NCI-H1048 (cell line): Measurements from ENCODE around the gene GLRX.

ENCODE experiments used
- DNase-seq: peaks from one replicate; lab custom pipeline; 2025; lab: John Stamatoyannopoulos, UW

The GLRX gene

GRCh38 chr5:95808686-95809413 lies 13.7 kb downstream of the GLRX start:
- DNase-seq = no peak

GRCh38 chr5:95808013-95808685 lies 14.4 kb downstream of the GLRX start:
- DNase-seq = no peak

DNA sequence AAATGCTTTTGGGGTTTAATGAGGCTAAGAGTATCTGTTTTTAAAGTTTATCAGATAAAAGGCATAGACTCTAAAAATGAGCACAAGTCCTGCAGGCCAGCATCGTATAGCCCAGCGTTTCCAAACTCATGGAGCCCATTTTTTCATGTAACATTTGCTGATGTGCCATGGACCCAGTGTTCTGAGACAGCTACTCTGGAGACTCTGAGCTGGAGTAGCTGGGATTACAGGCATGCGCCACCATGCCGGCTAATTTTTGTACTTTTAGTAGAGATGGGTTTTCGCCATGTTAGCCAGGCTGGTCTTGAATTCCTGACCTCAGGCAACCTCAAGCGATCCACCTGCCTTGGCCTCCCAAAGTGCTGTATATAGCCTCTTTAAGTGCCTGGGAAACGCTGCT lies 15.8 kb downstream of the GLRX start:
- no peak for DNase-seq

DNA sequence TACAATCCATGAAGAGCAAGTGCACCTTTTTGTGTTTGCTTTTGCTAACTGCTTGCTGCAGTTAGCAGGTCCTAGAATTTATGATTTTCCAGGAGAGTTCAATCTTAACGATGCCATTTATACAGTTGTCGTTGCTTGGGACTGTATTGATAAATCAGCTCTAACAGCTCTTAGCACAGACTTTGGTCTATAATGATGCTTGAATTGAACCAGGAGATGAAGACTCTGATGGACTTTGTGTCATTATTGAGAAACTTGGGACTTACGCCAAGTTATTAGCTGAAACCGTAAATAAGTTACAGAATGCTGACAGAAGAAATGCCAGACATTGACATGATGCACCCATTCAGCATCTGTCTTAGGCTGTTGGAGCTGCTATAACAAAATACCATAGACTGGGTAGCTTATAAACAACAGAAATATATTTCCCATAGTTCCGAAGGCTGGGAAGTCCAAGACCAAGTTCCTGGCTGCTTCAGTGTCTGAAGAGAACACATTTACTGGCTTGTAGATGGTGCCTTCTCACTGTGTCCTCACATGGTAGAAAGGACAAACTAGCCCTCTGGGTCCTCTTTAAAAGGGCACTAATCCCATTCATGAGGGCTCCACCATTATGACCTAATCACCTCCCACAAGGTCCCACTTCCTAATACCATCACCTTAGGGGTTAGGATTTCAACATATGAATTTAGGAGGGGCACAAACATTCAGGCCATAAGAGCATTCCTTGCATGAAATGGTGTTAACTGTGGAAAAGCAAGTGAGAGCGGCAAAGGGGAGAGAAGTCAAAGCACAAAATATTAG lies 17.6 kb downstream of the GLRX start:
- DNase-seq = no peak

GRCh38 chr5:95803271-95804148 lies 19.0 kb downstream of the GLRX start:
- DNase-seq = no peak

GRCh38 chr5:95801961-95802360 lies 20.6 kb downstream of the GLRX start:
- no peak for DNase-seq

- no peak for DNase-seq
These were observed 21.0 kb downstream of the GLRX start for GRCh38 chr5:95801532-95801931.

- no peak for DNase-seq
These were observed 22.0 kb downstream of the GLRX start for GRCh38 chr5:95800553-95800952.

- no peak for DNase-seq
These were observed 23.2 kb downstream of the GLRX start for GRCh38 chr5:95799191-95799835.

- no peak for DNase-seq
These were observed 24.0 kb downstream of the GLRX start for GRCh38 chr5:95798545-95798944.

DNA sequence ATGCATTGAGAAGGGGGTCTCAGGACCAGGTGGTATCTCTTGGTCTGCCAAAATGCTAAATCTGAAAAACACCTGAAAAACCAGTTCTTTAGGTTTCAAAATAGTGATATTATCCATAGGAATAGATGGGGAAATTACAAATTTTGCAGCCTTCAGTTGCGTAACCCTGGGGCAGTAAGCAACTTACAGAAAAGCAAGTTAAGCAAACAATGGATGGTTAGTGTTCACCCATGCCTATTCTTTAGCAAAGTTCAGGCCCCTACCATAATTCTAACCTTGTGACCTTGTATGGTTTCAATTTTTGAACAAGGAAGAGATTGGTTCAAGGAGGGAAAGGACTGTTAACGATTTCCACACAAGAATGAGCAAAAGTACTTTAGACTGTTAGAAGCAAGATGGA lies 24.5 kb downstream of the GLRX start:
- no peak for DNase-seq

DNA sequence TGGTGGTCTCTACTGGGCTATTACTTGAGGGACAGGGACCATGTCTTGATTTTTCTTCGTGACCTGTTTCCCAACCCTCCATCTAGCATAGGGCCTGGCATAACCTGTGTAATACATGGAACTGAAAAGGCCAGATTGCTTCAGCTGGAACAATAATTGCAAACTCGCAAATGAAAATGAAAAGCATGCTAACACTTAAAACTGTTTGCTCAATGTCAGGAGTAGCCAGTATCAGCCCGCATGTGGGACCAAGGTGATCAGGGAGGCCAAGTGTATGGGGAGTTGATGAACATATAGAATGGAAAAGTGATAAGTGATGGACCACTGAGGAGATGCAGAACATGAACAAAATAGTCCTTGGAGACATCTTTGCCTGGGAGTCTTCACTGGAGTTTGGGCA lies 25.2 kb downstream of the GLRX start:
- DNase-seq = no peak

DNA sequence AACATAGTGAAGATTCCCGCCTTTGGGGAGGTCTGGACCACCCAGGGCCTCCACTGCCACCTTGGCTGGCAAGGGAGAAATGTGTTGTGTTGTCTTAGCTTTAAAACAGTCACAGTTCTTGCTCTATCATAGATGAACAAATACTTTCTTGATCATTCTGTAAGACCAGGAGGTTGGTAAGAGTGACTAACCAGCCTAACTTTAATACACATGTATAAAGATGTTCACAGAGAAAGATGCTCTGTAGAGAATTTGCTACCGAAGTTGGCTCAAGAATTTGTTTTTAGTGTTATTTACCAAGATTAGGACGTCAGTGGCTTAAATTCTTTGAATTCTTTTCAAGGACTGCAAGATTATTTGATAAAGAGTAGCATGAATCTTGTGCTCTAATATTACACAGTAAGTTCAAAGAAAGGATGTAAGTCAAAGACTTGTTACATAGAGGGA lies 28.4 kb downstream of the GLRX start:
- DNase-seq = no peak

DNA sequence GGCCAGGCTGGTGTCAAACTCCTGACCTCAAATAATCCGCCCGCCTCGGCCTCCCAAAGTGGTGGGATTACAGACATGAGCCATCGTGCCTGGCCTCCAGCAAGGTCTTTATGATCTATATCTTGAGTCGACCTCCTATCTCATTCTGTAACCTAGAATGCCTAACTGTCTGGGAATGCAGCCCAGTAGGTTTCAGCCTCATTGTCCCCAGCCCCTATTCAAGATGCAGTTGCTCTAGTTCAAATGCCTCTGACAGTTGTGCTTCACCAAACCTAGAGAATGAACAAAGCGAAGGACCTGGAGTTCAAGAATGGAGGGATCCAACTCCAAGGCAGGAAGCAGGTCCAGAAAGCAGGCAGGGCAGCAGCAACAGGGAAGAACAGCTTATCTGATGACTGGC lies 30.8 kb downstream of the GLRX start:
- DNase-seq = no peak

GRCh38 chr5:95788493-95788892 lies 34.0 kb downstream of the GLRX start:
- DNase-seq = no peak

DNA sequence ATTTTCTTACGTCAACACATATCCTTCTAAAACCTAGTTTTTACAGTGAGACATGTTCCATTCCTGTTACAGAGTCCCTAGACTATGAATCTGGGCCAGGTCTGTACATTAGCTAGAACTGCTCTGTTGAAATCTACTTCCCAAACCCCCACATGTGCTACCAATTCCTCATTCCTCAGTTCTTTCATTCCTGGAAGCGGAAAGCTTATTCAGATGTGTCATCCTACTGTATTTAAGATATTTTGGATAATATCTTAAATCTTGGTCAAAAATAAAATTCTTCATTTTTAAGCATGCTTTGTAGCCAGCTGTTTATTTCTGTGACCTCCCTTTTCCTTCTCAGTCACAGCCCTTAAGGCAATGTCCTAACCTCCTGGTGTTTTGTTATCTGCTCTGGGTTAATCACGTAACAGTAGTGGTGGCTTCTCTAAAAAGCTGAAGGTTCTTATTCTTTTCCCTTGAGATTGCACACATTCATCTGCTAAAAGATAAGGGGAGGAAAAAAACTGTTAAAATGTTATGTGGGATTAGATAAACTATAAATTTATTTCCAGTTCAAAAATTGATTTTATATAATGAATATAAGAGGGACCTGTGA lies 35.6 kb downstream of the GLRX start:
- DNase-seq = no peak

DNA sequence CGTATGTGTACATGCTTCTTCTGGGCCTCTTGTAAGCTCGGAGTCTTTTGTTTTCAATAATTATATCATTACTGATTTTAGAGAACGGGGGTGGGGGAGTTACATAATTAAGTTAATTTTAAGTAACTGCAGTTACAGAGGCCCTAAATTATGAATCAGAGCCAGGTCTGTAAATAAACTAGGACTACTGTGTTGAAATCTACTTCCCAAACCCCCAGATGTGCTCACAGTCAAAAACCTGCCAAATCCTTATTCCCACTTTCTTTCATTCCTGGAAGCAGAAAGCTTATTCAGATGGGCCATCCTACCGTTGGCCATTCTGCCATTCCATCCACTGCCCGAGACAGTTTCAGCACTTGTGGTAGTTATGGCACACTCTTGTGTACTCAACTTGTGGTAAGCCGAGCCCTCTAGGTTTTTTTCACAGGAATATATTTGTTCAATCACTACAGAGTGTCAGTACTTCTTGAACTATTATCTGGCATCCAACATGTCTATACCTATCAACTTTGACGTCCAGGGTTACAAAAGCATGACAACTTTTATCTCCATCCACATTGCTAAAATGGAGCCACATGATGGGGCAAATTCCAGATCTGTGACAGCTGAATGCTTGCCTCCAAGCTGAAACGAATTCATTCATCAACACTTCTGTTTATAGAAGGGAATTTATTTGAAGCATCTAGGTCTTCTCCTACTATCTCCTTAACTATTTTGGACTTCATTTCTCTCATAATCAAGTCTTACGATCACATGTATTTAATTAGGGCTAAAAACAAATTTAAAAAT lies 37.8 kb downstream of the GLRX start:
- no peak for DNase-seq

GRCh38 chr5:95783661-95784060 lies 38.9 kb downstream of the GLRX start:
- no peak for DNase-seq

DNA sequence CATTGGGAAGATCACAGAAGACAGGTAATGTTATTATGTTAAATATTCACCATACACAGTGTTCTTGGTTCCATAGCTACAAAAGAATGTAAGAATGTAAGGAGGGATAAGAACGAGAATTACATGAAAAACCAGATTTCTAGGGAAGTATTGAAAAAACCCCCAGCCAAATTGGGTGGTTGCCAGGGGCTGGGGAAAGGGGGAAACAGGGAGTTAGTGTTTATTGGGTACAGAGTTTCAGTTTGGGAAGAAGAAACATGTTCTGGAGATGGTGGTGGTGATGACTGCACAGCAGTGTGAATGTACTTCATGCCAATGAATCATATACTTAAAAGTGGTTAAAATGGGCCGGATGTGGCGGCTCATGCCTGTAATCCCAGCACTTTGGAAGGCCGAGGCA lies 40.3 kb downstream of the GLRX start:
- DNase-seq = no peak

- DNase-seq = peak; percentile 13
These were observed 41.4 kb downstream of the GLRX start for GRCh38 chr5:95781101-95781583.
